ENCODE measurements around the gene WAPL.

- TF ChIP-seq MAX (IDR thresholded peaks at IDR 0.05) (no peak), CTCF (IDR thresholded peaks at IDR 0.05) (no peak), REST (IDR thresholded peaks at IDR 0.05) (no peak), EP300 (IDR thresholded peaks at IDR 0.05) (no peak), EHMT2 (IDR thresholded peaks at IDR 0.05; ENCODE audit: low read depth) (no peak), ZFP36 (IDR thresholded peaks at IDR 0.05; ENCODE audit: borderline replicate concordance, partially characterized antibody) (no peak), CBX2 (IDR thresholded peaks at IDR 0.05; ENCODE audit: borderline replicate concordance, low read depth) (no peak), RAD21 (conservative IDR thresholded peaks at IDR 0.05 in 1 of 2, IDR thresholded peaks at IDR 0.05 in 1 of 2) (no peak), JUNB (IDR thresholded peaks at IDR 0.05) (no peak), USF2 (IDR thresholded peaks at IDR 0.05) (no peak), SMC3 (IDR thresholded peaks at IDR 0.05) (no peak), HMGXB4 (CRISPR knock-in tag; IDR thresholded peaks at IDR 0.05; ENCODE audit: borderline replicate concordance) (no peak), KDM1A (IDR thresholded peaks at IDR 0.05; ENCODE audit: low read depth) (no peak), JUN (IDR thresholded peaks at IDR 0.05) (no peak)
Observed at GRCh38 chr10:86411852-86412560, 109.6 kb downstream of the WAPL start.

Measured in A549 (cell line).